HL-60 (cell line): ENCODE results near the gene SGMS2.

Experiments
- CTCF ChIP-seq: IDR thresholded peaks from one replicate; pipeline ENCODE4 v1.5.1; 2011; ENCODE audit warnings: low read length, control low read depth, inconsistent platforms; ENCODE audit not compliant: insufficient read depth
- REST ChIP-seq: IDR thresholded peaks from 2 replicates; pipeline ENCODE4 v1.6.1; 2012; ENCODE audit warnings: low read depth; ENCODE audit not compliant: insufficient replicate concordance

- TF ChIP-seq REST, result no peak
- TF ChIP-seq CTCF, result no peak
Measured at GRCh38 chr4:107845681-107846080, 20.9 kb downstream of the SGMS2 start.
